Heart left ventricle (tissue), 13 donors: Measurements from ENCODE around the gene CAMTA1.

Experiments used
- CTCF ChIP-seq, 12 donors: fragments of 200-600 bp; sonication (generic) in 4 of 12; IDR thresholded peaks; one replicate each; pipeline versions ENCODE4 v1.5.0 to v1.8.0; 2018 to 2022; ENCODE audit warnings: antibody characterized with exemption in 12 of 12, mild to moderate bottlenecking in 5 of 12
- POLR2A ChIP-seq, 2 donors: fragments of 450-650 bp; IDR thresholded peaks; one replicate each; pipeline ENCODE4 v1.6.1; 2017; ENCODE audit warnings: antibody characterized with exemption in 2 of 2, mild to moderate bottlenecking in 2 of 2, moderate library complexity in 2 of 2
- donor health status: ischemic (EF 13 %, LVEDD 7.1; RV severe dilation, severe dysfunction).
- donor health status: DM: no; HTN: yes; CAD: no.
- donor health status: DM: no; HTN: no; CAD: no.
- donor health status: ischemic (EF 25% LVEDD 6.9; RV normal size, moderate dysfunction).
- donor health status: ischemic (EF 25% LVEDD 5.7; RV mildly dilated, moderate dysfunction).
- donor health status: ischemic (EF 35%, LVEDD 5.7; RV mildly dilated, moderate dysfunction).
- donor health status: nonischemic (EF 11% LVEDD 7.7; RV severe dilation, severe dysfunction).
- donor health status: DM: yes; HTN: yes; CAD: no.
- donor health status: PGD.
- donor health status: ischemic (EF 29% LVEDD 5.4; RV normal size, mild dysfunction).
- donor health status: nonischemic (EF 23%, LVEDD 6.1; RV moderate dilation, normal function).

GRCh38 chr1:6988796-6989195, 203.5 kb downstream of the CAMTA1 start:
- TF ChIP-seq CTCF (IDR thresholded peaks at IDR 0.05) (no peak), POLR2A (IDR thresholded peaks at IDR 0.05) (no peak)
